ENCODE data around the gene ULBP1. TPM values are rescaled to one million over a fixed set of nuclear protein-coding genes. Genes with fewer than 3 reads are reported as not detected.

Gene ULBP1
- total RNA-seq (2021; ENCODE audit: unreplicated experiment) = 3.1 TPM
- polyA plus RNA-seq (2012; ENCODE audit: insufficient read length) = 5.4 TPM
- percentile 40 among the genes with signal in this experiment for Bru-seq, nascent RNA
- BruChase-seq, experiment 1, labeled RNA remaining after a 2-hour chase = percentile 44 among the genes with signal in this experiment
- percentile 52 among the genes with signal in this experiment for BruChase-seq, experiment 2, labeled RNA remaining after a 6-hour chase
- long read RNA-seq, transcript ULBP1-201 (5 exons, 3,142 nt) = major isoform, 9 of 13 reads
- long read RNA-seq, partial matches to known transcripts = 1 of 13 reads
- long read RNA-seq, other reads (novel, unspliced or antisense) = 3 of 13 reads

GRCh38 chr6:149963462-149964307 is at the start of gene ULBP1:
Gene ULBP1 (plus strand): TSS chr6:149963943. CDS start chr6:149964050, 107 bp downstream.
- CTCF ChIA-PET = no interaction called here
- TF ChIP-seq TCF7L2 (IDR thresholded peaks at IDR 0.05; ENCODE audit: low read depth, low read length) (no peak), POLR2AphosphoS5 (IDR thresholded peaks at IDR 0.05; ENCODE audit: low read depth, low read length) (peak; percentile 50; the same call in 1 of the 2 replicates), REST (IDR thresholded peaks at IDR 0.05; ENCODE audit: insufficient read depth in 1 of 2, low read depth in 2 of 2, low read length in 1 of 2) (no peak), SIN3A (IDR thresholded peaks at IDR 0.05; ENCODE audit: borderline replicate concordance, insufficient read depth, low read depth, low read length) (no peak), CTCF (IDR thresholded peaks at IDR 0.05) (no peak)
- peak; percentile 92 for ATAC-seq
- Histone ChIP-seq H3K36me3 (ENCODE audit: control insufficient read depth, insufficient read depth, low read length) (no peaks in the 10 kb centered on the region), H3K27ac (ENCODE audit: low read length) (peak within 1 kb of the TSS; percentile 71), H3K4me3 (ENCODE audit: low read depth in 2 of 2, low read length in 2 of 2) (peak within 1 kb of the TSS; percentile 48 to 62), H3K4me1 (ENCODE audit: control insufficient read depth, insufficient read depth, low read length) (peaks cover 7% of the 10 kb centered on the region), H3K9me3 (ENCODE audit: control insufficient read depth, insufficient read depth, low read depth, low read length) (no peaks in the 10 kb centered on the region), H3K27me3 (ENCODE audit: control insufficient read depth, insufficient read depth, low read length) (no peaks in the 10 kb centered on the region)
- peak; percentile 5 for DNase-seq (ENCODE audit: low read depth, low spot score)
- intact Hi-C loops (cut with micrococcal nuclease; ENCODE audit: unreplicated experiment) = no loop called here
- POLR2A ChIA-PET = no interaction called here
- no TSS peak for BruUV-seq (replicated peaks)
- in situ Hi-C loops (cut with HindIII; ENCODE audit: low pct_unique_long_range_greater_than_20kb, low sequenced_read_pairs) = no loop called here

GRCh38 chr6:149915970-149916865 is 47.5 kb upstream of the ULBP1 start:
- BruUV-seq (replicated peaks) = no TSS peak
- ChIA-PET CTCF (no interaction called here), POLR2A (no interaction called here)
- TF ChIP-seq POLR2AphosphoS5 (IDR thresholded peaks at IDR 0.05; ENCODE audit: low read depth, low read length) (no peak), TCF7L2 (IDR thresholded peaks at IDR 0.05; ENCODE audit: low read depth, low read length) (no peak), SIN3A (IDR thresholded peaks at IDR 0.05; ENCODE audit: borderline replicate concordance, insufficient read depth, low read depth, low read length) (no peak), REST (IDR thresholded peaks at IDR 0.05; ENCODE audit: insufficient read depth in 1 of 2, low read depth in 2 of 2, low read length in 1 of 2) (no peak), CTCF (IDR thresholded peaks at IDR 0.05) (no peak)
- no peak for DNase-seq (ENCODE audit: low read depth, low spot score)
- Histone ChIP-seq H3K4me3 (ENCODE audit: low read depth in 2 of 2, low read length in 2 of 2) (no peak overlapping the region), H3K9me3 (ENCODE audit: control insufficient read depth, insufficient read depth, low read depth, low read length) (no peaks in the 10 kb centered on the region), H3K27ac (ENCODE audit: low read length) (no peak overlapping the region), H3K4me1 (ENCODE audit: control insufficient read depth, insufficient read depth, low read length) (no peaks in the 10 kb centered on the region), H3K36me3 (ENCODE audit: control insufficient read depth, insufficient read depth, low read length) (no peaks in the 10 kb centered on the region), H3K27me3 (ENCODE audit: control insufficient read depth, insufficient read depth, low read length) (no peaks in the 10 kb centered on the region)
- no peak for ATAC-seq
- intact Hi-C loops (cut with micrococcal nuclease; ENCODE audit: unreplicated experiment) (no loop called here), in situ Hi-C loops (cut with HindIII; ENCODE audit: low pct_unique_long_range_greater_than_20kb, low sequenced_read_pairs) (no loop called here)
